Occipital lobe (tissue), 2 donors: ENCODE results near the gene BTN1A1. TPM values are rescaled to one million over a fixed set of nuclear protein-coding genes. Genes with fewer than 3 reads are reported as not detected.
"Not testable (repeated sequence)": the region's sequence is repeated elsewhere in the genome, so short reads cannot be mapped to it uniquely, and the experiment has no call there.

Experiments used
- DNase-seq: peaks from one replicate; lab custom pipeline; 2025; lab: John Stamatoyannopoulos, UW
- total RNA-seq: library from RNA; depleted of rRNA; stranded (reverse); fragments of >200 nt; gene quantifications from one replicate; pipeline ENCODE4 v1.2.3, GENCODE V29; 2014

BTN1A1 gene, protein sequence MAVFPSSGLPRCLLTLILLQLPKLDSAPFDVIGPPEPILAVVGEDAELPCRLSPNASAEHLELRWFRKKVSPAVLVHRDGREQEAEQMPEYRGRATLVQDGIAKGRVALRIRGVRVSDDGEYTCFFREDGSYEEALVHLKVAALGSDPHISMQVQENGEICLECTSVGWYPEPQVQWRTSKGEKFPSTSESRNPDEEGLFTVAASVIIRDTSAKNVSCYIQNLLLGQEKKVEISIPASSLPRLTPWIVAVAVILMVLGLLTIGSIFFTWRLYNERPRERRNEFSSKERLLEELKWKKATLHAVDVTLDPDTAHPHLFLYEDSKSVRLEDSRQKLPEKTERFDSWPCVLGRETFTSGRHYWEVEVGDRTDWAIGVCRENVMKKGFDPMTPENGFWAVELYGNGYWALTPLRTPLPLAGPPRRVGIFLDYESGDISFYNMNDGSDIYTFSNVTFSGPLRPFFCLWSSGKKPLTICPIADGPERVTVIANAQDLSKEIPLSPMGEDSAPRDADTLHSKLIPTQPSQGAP
- total RNA-seq: not detected

DNA sequence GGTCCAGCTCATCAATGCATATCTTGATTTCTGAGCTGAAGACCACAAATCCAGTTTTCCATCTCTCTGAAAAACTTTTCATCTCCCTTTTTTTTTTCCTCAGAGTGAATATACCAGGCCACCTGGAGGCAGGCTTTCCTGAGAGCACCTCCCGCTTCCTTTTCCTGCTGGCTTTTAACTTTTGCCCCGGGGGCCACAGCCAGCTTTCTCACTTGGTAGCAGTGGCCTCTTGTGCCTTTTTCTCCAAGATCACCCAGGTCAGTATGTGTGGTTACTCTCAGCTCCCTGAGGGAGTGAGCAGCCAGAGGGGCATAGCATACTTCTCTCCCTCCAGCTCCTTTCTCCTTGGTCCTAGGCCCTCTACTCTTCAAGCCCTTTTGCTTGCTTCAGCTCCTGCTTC, at the start of gene BTN1A1:
Gene BTN1A1 (plus strand): TSS at position 202 of the 400 bp plus-strand sequence. CDS start 984 bp downstream, outside the sequence.
- DNase-seq: no peak

DNA sequence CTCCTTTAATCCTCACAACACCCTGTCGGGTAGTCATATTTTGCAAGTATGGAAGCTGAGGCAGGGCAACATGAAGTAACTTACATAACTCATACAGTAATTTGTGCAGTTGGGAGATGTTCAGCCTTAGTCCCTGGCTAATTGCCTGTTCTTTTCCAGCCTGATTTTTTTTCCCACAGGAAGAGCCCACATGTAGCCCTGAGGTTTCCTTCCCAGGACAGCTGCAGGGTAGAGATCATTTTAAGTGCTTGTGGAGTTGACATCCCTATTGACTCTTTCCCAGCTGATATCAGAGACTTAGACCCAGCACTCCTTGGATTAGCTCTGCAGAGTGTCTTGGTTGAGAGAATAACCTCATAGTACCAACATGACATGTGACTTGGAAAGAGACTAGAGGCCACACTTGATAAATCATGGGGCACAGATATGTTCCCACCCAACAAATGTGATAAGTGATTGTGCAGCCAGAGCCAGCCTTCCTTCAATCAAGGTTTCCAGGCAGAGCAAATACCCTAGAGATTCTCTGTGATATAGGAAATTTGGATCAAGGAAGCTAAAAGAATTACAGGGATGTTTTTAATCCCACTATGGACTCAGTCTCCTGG, 47.4 kb upstream of the BTN1A1 start:
- DNase-seq: no peak

DNA sequence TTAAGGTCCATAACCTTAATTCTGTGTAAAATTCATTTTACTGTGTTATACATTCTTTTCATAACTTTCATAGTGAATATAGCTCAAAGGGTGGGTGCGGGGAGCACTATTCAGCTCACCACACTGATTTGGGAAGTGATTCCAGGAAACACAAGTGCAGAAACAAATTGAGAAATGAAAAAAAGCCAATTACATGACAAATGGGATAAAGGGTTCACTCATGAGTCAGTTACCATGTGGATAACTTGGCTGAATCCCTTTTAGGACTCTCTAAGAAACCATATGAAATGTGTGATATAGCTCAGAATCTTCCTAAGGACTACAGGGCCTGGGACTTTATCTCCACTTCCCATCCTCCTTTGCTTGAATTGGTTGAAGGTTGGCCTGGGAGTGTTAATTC, 45.5 kb upstream of the BTN1A1 start:
- DNase-seq: no peak

DNA sequence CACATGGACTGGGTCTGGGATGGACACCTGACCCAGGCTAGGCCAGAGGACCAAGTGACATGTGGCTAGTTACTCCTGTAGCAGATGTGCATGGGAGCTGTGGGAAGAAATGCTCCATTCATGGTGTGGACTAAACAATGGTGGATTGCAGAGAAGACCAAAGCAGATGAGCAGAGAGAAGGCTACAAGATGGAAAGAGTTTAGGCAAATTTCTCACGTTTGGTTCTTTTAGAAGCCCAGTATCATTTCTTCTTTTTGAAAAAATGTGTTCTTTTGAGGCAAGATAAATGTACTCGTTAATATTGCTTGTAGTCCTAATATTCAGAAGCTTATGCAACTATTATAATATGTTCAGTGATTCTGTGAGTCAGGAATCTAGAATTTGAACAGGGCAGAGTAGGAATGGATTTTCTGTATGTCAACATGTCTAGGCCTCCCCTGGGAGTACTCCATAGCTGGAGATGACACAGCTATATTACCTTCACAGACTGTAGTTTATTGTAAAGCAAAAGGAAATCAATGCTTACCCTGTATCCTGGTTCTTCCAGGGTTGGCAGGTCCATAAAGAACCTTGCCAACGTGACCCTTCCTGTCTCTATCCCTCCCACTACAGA, 44.6 kb upstream of the BTN1A1 start:
- DNase-seq: no peak

DNA sequence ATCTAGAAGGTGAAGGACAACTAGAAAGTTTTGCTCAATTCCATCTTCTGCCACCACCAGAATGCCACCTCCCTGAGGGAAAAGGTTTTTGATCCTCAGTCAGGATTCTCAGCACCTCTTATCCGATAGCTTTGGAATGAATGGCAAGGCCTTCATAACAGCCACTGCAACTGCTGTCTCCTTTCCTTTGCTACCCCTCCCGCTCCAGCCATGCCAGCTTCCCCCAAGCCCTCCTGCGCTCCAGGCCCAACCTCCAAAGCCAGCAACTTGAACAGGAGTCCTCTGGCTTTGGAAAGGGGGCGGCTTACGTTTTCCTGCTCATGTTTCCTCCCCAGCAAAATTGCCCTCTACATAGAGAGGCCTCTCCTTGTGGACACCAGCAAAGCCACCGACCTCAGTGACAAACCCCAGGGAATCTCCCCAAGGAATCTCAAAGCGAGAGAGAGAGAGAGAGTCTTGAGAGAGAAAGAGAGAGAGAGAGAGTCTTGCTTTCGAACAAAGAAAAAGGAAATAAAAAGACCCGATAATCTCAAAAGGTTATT, 42.8 kb upstream of the BTN1A1 start:
- peak; percentile 67 for DNase-seq

DNA sequence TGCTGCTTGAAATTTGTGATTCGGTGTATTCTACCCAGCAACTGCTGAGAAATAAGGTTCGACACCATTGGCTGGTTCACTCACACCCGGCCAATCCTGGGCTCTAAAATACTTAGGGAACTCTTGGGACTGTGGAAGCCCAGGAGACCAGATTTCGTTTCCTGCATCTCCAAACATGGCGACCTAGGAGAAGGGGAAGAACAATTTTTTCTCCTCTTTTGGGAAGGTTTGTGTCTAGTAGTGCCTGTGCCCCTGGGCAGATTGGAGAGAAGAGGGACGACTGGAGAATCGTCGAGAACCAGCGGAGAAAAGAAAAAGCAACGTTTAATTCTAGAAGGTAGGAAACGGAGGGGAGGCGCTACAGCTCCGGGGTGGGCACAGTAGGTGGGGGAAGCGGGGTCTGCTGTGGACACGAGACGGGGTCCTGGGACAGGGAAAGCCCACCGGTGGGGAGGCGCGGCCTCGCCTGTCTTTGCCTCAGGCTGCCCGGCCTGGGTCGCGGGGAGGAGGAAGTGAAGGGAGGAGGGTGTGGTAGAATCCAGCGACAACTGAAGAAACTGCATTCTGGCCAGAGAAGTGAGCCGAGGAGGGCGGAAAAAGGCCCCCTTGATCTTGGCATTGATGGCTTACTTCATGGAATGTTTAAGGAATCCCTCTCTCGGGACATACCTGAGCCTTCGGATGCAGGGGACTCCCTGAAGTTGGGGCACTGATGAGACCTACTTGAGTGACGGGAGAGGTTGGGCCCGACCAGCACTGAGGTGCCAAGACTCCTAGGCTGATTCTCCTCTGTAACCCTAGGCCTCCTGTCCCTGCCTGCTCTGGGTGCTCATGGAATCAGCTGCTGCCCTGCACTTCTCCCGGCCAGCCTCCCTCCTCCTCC, 42.1 kb upstream of the BTN1A1 start, which contains the start of gene BTN2A1:
Gene BTN2A1 (plus strand): TSS at position 150 of the 883 bp plus-strand sequence. CDS start 682 bp downstream, at position 832.
- peak; percentile 81 for DNase-seq

DNA sequence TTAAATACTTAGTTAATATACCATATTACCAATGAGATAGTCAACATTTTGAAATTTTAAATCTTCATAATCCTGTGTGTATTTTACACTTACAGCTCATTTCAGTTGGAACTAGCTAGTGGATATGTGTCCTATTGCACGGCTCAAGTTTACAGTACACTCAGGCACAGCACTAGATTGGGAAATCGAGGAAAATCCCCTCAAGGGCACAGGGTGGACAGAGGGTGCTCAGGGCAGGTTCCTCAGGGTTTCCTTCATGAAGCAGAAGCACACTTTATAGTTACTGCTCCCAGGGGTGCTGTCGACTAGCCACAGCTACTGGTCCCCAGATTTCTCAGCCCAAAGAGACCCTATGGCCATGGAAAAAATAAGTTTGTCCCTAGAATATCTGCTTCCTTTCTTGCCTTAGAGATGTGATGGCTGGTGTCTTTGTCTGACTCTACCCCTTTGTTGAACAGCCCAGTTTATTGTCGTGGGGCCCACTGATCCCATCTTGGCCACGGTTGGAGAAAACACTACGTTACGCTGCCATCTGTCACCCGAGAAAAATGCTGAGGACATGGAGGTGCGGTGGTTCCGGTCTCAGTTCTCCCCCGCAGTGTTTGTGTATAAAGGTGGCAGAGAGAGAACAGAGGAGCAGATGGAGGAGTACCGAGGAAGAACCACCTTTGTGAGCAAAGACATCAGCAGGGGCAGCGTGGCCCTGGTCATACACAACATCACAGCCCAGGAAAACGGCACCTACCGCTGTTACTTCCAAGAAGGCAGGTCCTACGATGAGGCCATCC, 40.9 kb upstream of the BTN1A1 start:
- DNase-seq: no peak

DNA sequence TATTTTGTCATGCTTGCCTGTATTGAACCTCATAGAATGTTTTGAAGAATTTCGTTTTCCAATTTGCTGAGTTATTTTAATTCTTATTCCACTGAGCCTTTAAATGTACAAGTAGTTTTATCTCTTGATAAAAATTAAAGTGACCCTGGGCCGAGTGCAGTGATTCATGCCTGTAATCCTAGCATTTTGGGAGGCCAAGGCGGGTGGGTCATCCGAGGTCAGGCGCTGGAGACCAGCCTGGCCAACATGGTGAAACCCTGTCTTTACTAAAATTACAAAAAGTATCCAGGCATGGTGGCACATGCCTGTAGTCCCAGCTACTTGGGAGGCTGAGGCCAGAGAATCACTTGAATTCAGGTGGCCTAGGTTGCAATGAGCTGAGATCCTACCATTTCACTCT, 38.8 kb upstream of the BTN1A1 start:
- DNase-seq: not testable (repeated sequence)

DNA sequence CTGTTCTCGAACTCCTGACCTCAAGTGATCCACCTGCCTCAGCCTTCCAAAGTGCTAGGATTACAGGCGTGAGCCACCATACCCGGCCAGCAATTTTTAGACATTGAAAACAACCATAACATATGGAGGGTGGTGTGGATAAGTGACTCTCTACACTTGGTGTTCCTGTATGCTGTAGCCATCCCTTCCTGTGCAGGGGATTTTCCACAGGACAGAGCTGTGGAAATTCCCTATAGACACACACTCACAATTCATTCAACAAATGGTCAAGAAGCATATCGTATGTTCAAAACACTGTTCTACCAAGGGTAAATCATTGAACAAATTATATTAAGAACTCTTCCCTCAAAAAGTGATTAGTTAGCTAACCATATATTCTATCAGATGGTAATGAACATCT, 36.1 kb upstream of the BTN1A1 start:
- DNase-seq: no peak

DNA sequence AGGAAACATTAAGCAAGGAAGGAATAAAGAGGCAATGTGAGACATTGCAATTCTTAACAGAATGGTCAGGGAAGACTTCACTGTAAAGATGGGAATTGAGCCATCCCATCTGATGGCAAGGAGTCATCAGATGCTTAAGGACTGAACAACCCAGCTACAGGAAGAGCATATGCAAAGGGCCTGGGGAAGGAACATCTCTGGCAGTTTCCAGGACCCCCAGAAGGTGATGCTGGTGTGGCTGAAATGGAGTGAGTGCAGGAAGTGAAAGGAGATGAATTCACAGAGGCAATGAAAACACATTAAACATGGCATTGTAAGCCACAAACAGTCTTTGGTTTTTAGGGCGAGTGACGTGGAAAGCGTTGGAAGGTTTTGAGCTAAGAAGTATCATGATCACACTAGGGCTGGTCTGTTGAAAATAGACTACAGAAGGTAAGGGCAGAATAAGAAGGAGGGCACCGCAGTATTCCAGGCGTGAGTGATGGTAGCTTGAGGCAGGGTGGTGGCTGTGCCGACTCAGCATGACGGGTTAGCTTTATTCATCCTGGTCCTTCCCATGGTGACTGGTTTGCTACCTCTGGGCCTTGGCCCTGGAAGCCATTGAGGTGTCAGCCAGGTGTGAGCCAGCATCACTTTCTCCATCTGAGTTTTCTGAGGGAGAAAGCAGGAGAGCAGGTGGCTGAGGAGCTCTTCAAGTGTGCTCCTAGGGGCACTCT, 35.5 kb upstream of the BTN1A1 start:
- DNase-seq: no peak

DNA sequence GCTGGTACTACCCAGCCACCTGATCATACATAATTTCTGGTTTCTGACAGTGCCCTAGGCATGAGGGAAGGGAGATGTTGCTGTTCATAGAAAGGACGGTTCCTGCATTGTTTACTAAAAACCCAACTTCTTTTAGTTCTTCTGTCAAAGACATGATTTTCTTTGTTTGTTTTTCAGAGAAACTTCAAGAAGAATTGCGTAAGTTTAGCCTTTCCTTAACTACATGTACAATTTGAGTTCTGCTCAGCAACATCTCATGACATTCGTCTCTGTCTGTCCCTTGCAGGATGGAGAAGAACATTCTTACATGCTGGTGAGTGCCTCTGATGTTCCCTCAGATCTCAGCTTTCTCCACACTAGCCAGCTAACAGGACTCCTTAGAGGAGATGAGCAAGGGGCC, 34.3 kb upstream of the BTN1A1 start:
- DNase-seq: no peak

DNA sequence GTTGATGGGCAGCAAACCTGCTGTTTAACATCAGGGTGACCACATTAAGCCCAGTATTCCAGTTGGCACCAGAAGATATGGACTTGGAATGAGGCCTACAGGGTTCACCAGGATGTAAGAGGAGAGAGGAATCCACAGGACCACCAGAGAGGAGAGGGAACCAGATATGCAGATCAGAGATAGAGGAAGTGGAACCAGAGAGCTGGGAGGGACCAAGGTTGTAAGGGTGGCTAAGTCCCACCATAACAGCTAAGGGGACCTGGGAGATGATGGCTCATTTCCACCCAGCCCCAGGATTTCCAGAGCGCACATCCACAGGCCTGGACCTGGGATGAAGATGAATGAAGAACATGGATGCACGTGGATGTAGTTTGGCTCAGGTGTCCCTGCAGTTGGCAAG, 31.3 kb upstream of the BTN1A1 start:
- no peak for DNase-seq

DNA sequence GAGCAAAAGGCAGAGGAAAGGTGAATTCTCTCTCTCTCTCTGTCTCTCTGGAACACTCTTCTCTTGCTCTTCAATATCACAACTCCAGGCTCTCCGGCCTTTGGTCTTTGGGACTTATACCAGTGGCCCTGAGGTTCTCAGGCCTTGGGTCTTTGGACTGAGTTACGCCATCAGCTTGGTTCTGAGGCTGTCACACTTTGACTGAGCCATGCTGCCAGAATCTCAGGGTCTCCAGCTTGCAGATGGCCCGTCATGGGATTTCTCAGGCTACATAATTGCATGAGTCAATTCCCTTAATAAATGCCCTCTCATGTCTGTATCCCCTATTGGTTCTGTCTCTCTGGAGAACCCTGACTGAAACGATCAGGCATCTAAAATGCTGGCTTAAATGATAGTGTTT, 29.5 kb upstream of the BTN1A1 start:
- no peak for DNase-seq

DNA sequence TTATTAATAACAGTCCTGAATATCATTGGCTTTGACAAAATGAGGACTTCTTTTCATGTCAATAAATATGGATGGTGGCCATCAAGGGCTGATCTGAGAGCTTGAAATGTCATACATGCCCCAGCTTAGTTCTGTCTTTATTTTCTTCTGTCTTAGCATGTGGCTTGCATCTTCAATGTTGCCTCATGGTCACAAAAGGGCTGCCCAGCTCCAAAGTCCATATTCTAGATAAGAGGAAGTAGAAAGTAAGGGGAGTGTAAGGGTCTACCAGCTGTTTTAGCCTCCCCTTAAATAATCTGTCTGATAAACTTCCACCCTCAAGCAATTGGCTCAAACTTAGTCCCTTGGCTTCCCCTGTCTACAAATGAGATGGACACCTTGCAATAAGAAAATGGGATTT, 28.1 kb upstream of the BTN1A1 start:
- DNase-seq: no peak

DNA sequence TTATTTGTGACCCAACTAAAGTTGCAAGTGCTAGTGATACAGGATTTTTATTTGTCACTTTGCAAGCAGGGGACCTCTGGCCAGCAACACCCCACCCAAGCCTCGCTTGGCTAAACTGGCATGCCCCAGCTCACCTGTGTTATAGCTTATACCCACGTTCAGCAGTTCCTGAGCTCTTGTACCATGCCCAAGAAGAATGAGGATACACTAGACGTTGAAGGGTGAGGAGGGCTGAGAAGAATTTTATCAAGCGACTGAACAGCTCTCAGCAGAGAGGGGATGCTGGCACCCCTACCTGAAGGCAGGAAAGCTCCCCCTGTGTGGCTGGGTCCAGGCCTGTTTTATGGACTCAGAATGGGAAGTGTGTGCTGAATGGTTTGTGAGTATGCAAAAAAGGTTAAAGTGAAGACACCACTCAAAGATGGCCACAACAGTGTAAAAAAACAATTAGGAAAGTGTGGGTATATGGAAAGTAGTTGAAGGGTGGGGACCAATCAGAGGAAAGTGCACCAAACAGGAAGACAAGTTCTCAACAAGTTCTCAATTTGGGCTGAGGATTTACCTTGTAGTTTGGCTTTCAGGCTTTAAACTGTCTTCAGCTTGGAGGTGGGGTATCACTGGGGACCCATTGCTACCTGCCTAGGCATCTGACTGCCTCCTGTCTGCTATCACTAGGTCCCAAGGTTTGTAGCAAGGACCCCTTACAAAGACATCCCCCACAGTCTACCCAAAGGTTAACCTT, 27.4 kb upstream of the BTN1A1 start:
- no peak for DNase-seq

DNA sequence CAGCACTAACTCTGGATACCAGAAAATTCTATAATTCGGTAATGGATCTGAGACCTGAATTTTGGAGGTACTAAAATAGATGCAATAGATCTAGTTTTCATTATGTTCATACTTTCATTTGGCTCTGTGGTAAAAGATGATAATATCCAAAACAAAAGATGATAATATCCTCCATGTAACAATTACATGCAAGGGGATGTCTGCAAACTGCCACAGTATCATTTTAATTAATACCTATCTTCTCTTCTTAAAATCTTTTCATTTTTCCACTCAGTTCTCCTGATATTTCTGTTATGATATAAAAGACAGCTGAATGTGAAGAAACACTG, 26.7 kb upstream of the BTN1A1 start:
- no peak for DNase-seq

DNA sequence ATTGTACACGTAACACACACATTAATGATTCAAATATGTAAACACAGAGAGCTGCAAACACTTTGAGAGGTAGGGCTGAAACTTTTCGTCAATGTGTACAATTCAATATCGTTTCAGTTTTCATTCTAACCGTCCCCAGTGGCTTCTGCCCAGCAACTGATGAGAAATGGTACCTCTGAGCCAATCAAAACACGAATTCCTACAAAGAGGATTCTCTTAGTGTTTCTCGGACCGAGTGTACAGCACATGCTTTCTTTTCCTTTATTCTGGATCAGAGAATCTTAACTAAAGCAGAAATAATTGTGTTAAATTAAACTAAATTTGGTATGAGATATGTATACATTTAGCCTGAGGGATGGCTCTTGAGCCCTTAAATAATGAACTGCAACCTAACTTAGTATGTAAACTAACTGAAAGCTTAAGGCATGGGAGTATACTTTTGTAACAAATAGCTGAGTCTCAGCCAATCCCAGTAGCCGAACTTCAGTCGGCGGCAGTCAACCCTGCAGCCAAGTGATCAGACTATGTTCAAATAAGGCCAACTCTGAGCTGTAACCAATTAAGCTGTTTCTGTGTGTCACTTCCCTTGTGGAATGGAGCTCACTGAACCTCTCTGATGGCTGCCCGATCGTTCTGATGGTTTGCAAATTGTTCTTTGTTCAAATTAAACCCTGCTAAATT, 26.2 kb upstream of the BTN1A1 start:
- DNase-seq: peak; percentile 59

DNA sequence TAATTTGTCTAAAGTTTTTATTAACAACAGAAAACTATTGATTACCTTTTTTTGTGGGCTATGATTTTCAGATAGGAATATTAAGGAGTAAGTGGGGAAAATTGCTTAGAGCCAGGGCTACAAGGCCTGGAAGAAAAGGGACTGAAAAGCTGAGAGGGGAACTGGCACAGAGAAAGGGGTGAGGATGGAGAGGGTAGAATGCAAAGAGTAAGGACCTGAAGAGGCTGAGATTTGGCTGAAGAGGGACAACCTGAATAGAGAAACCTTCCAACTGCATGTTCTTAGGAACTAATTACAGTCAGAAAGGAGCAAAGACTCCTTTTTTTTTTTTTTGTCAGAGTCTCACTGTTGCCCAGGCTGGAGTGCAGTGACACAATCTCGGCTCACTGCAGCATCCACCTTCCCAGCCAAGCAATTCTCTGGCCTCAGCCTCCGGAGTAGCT, 25.6 kb upstream of the BTN1A1 start:
- DNase-seq: no peak
